GM21390 (cell line): ENCODE measurements around the gene CDC26.
"Not testable (repeated sequence)": the region's sequence is repeated elsewhere in the genome, so short reads cannot be mapped to it uniquely, and the experiment has no call there.

Source experiments
- ATAC-seq: cut with Tn5 transposase; IDR thresholded peaks from one replicate; pipeline ENCODE4 v1.9.1; 2021; ENCODE audit not compliant: unreplicated experiment

CDC26 gene

GRCh38 chr9:113296247-113296646 lies 20.9 kb upstream of the CDC26 start:
- ATAC-seq, result not testable (repeated sequence)

GRCh38 chr9:113293285-113293878 lies 18.0 kb upstream of the CDC26 start:
- no peak for ATAC-seq

- no peak for ATAC-seq
Measured at GRCh38 chr9:113290052-113290607, 14.8 kb upstream of the CDC26 start.

- ATAC-seq, result no peak
Measured at GRCh38 chr9:113289091-113289490, 13.7 kb upstream of the CDC26 start.

- ATAC-seq, result no peak
Measured at GRCh38 chr9:113281356-113281755, 6.0 kb upstream of the CDC26 start.

GRCh38 chr9:113278840-113279239 lies 3.5 kb upstream of the CDC26 start:
- no peak for ATAC-seq

- ATAC-seq, result peak; percentile 28
Measured at GRCh38 chr9:113274474-113275156, 757 bp downstream of the CDC26 start.

- ATAC-seq, result no peak
Measured at GRCh38 chr9:113269871-113270270, 5.5 kb downstream of the CDC26 start.

- no peak for ATAC-seq
Measured at GRCh38 chr9:113269355-113269754, 6.0 kb downstream of the CDC26 start.

GRCh38 chr9:113267911-113268566 lies 7.3 kb downstream of the CDC26 start:
- ATAC-seq, result no peak

- ATAC-seq, result no peak
Measured at GRCh38 chr9:113266174-113266573, 9.2 kb downstream of the CDC26 start.

GRCh38 chr9:113261917-113262671 lies 13.3 kb downstream of the CDC26 start:
- ATAC-seq, result no peak

- ATAC-seq, result no peak
Measured at GRCh38 chr9:113258282-113258681, 17.1 kb downstream of the CDC26 start.

- no peak for ATAC-seq
Measured at GRCh38 chr9:113257863-113258262, 17.5 kb downstream of the CDC26 start.

- ATAC-seq, result no peak
Measured at GRCh38 chr9:113255438-113255837, 19.9 kb downstream of the CDC26 start.

- no peak for ATAC-seq
Measured at GRCh38 chr9:113254991-113255390, 20.4 kb downstream of the CDC26 start.

GRCh38 chr9:113250807-113251206 lies 24.6 kb downstream of the CDC26 start:
- ATAC-seq, result no peak

- not testable (repeated sequence) for ATAC-seq
Measured at GRCh38 chr9:113249661-113250060, 25.7 kb downstream of the CDC26 start.

- no peak for ATAC-seq
Measured at GRCh38 chr9:113247640-113248039, 27.7 kb downstream of the CDC26 start.

- ATAC-seq, result no peak
Measured at GRCh38 chr9:113246928-113247327, 28.4 kb downstream of the CDC26 start.

GRCh38 chr9:113245894-113246293 lies 29.5 kb downstream of the CDC26 start:
- ATAC-seq, result no peak
